HG02884 (cell line): ENCODE measurements around the gene MRPS31.

Experiments used
- ATAC-seq: cut with Tn5 transposase; IDR thresholded peaks from one replicate; pipeline ENCODE4 v1.9.1; 2021; ENCODE audit warnings: mild to moderate bottlenecking, moderate library complexity; ENCODE audit not compliant: unreplicated experiment

The MRPS31 gene

DNA sequence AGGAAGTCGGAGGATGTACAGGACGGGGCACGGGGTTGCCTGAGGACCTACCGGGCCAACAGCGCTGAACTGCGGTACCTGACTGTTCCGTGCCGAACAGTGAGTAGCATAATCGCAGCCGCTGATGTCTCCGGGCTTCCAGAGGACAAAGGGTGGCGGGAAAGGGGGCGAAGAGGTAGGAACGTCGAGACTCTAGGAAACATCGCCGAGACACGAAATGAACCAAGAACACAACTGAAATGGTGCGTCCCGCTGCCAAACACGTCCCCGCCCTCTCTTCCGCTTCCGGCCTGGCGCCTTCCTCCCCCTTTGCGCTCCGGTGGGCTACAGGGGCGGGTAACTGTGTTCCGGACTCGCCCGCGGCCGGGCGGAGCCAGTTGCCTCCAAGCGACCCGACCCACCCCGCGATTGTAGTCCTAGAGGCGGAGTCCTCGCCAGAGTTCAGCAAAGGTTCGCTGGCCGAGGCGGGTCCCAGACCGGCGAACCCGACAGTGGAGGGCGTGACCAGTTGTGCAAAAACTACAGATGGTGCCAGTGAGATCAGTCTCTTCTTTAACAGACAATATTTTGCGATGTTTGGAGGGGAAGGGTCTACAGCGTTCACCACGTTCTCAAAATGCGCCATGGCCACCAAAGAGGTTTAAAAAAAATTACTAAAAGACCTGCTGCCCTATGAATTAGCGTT is at the start of gene MRPS31:
Gene MRPS31 (minus strand): TSS at position 257 of the 685 bp plus-strand sequence. CDS start 54 bp downstream, at position 203.
- ATAC-seq: peak; percentile 97

DNA sequence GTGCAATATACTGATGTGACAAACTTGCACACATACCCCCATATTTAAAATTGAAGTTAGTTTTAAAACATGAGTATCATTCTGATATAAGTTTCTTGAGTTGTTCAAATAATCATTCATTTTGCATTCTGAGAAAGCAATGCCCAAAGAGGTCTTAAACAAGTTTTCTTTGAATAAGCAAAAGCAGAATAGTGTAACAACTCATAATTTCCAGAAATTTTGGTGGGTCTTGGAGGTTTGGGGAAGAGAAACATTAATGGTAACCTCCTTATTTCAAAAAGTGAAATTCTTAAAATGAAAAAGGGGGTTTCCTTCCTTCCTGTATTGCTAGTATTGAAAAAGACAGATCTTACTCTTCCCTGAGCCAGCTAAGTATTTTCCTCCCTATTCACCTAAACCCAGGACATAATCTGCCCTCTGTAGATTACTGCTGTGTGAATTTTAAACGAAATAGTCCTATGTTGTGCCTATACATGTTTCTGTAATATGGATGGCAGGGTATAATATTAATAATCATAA is 48.9 kb upstream of the MRPS31 start:
- no peak for ATAC-seq

DNA sequence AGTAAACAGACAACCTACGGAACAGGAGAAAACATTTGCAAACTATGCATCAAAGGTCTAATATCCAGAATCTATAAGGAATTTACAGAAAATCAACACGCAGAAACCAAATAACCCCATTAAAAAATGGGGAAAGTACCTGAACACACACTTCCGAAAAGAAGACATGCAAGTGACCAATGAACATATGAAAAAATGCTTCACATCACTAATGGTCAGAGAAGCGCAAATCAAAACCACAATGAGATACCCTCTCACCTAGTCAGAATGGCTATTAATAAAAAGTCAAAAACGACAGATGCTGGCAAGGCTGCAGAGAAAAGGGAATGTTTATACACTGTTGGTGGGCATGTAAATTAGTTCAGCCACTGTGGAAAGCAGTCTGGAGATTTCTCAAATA is 47.9 kb upstream of the MRPS31 start:
- ATAC-seq: no peak

DNA sequence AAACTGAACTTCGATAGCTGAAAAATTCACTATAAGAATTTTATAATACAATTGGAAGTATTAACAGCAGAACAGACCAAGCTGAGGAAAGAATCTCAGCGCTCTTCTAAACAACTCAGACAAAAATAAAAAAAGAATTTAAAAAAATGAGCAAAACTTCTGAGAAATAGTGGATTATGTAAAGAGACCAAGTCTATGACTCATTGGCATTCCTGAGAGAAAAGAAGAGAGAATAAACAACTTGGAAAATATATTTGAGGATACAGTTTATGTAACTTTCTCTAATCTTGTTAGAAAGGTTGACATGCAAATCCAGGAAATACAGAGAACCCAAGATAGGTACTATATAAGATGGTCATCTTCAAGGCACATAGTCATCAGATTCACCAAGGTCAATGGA is 43.8 kb upstream of the MRPS31 start:
- ATAC-seq: no peak

DNA sequence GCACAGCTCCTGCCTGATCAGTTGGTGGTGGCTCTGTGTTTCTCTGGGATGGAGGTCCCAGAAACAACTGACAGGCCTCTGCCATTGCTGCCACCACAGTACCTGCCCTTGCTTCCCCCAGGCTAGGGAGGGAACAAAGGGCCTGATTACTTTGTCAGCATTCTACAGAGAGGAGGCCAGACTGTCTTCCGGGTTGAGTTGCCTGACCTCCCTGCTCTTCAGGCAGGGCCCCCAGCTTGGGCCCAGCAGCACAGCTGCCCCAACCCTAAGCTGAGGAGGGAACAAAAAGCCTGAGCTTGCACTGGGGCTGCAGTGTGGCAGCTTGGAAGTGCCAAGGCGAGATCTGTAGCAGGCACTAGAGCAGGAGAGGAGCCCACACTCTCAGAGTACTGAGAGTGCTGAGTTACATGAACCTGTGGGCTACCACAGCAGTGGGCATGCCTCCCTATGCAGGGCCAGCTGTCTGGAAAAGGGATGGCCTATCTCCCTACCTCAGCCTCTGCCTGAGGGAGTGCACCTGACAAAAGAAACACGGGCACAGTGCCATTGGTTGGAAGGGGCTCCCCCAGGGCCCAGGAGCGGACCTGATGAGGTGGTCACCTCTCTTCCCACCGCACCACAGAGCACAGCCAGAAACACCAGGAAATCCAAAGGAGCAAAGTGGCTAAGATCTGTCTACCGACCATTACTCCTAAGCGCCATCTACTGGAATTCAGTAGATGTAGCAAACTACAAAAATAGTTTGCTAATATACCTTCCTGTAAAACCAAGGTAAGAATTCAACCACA is 42.9 kb upstream of the MRPS31 start:
- ATAC-seq: no peak

GRCh38 chr13:40812724-40813445 is 41.9 kb upstream of the MRPS31 start:
- no peak for ATAC-seq

DNA sequence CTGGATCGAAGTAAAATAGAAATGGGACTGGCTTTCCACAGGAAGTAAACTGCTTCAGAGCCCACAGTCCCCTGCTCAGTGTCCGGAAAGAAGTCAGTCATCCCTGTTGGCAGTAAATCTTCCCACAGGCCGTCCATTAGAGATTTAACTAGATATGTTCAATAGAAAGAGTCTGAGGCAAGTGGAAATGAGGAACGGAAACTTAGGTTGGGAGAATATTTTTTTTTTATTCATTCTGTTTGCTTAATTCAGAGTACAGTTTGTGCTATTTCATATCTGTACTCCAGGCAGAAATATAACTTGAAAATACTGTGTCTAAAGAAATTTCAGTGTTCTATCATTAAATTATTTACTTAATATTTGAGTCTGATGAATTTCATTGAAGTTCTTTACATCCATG is 41.1 kb upstream of the MRPS31 start:
- ATAC-seq: no peak

DNA sequence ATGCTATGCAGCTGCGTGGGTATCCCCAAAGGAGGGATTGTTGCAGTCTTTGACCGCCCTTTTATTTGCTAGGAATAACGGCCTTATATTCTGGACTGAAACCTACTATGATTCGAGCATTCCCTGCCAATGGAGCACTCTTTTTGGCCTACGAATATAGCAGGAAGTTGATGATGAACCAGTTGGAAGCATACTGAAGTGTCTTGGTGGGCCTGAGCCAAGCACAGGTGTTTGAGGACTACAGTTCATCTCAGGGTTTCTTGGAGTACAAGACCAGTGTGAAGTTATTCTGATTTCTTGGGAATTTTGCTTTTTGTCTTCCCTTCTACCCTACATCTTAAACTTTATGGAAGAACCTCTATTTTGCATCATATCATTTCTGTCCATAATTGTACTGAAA is 38.5 kb upstream of the MRPS31 start:
- ATAC-seq: no peak

GRCh38 chr13:40806241-40806640 is 35.3 kb upstream of the MRPS31 start:
- no peak for ATAC-seq

GRCh38 chr13:40803316-40803715 is 32.3 kb upstream of the MRPS31 start:
- ATAC-seq: no peak

- ATAC-seq: no peak
These were observed 30.5 kb upstream of the MRPS31 start for GRCh38 chr13:40801255-40802217.

DNA sequence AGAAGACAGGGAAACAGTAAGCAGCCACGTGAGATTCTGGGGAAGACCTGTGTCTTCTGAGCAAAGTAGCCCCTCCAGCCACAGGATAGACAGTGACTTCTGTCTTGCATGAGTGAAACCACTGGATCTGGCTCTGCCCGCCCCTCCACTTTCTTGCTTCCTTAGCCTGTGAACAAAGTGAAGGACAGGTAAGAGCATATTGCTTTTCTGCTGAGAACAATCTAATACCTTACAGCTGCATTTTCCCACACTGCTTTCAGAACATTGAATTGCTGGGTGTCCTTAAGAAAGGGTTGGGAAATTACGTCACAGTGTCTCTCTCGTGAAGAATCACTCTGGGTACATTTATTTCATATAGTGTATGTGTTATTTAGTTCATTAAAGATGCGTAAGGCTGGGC is 29.6 kb upstream of the MRPS31 start:
- ATAC-seq: no peak

GRCh38 chr13:40799508-40799907 is 28.5 kb upstream of the MRPS31 start:
- no peak for ATAC-seq

GRCh38 chr13:40798380-40798779 is 27.4 kb upstream of the MRPS31 start:
- peak; percentile 54 for ATAC-seq

DNA sequence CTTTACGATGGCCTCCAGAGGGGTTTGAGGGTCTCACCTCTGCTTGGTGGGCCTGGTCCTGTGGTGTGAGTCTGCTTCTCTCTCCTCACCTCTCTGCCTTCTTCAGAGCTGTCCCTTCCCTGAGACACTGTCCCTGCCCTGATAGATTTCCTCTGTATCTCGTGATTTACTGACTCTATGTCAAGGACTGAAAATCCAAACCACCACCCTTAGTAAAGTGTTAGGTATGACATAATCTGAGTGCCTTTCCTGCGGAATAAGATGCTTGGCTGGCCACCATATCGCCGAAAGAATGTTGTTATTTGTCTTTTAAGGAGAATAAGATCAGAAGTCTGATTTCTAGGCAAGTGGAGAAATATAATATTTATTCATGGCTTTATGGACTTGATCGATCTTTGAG is 25.7 kb upstream of the MRPS31 start:
- ATAC-seq: no peak

DNA sequence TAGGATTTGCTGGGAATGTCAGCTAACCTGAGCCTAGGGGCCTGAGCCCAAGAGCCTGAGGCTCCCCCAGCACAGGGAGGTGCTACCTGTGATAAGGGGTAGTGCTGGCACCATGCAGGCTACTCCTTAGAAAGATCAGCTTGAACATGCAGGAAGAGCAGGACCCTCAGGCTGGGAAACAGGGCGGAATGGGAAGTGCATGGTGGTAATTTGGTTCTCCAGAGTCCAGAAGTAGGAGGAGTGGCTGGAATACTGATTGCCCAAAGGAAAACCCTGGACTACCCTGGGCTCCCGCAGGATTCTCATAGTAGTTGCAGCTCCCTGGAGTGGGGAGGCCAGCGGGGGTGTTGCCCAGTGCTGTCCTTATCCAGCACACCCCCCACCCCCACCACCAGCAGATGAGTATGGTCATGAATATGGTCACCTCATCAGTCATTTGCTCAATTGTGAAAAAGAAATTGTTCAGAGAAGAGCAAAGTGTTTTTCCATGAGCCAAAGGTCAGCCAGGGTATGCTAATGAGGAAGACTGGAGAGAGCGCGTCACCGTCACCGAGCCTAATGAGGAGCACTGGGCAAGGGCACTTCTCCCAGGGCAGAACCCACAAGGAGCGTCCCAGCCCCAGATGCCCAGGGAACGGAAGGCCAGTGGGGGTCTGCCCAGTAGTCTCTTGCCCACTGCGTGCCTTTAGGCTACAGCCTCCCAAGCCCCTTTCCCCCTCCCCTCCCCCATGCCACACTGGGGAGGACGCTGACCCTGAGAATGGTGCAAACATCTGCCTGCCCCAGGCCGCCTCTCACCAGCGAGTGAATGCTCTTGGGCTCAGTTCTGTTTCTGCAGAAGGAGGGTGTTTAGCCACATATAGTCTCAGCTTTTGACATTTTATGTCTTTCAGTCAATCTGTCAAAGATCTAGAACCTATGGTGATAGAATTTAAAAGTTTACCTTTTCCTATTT is 23.7 kb upstream of the MRPS31 start:
- ATAC-seq: no peak

DNA sequence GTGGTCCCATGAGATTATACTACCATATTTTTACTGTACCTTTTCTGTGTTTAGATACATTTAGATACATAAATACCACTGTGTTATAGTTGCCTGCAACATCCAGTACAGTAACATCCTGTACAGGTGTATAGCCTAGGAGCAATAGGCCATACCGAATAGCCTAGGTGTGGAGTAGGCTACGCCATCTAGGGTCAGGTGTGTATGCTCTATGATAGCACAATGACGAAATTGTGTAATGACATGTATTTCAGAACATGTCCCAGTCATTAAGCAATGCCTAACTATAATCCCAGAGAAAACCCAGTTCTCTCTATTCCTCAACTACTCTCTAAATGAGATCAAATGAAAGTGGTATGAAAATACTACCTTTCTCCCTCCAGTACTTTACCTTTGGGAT is 22.3 kb upstream of the MRPS31 start:
- no peak for ATAC-seq

GRCh38 chr13:40792284-40793051 is 21.5 kb upstream of the MRPS31 start:
- no peak for ATAC-seq
